KOPT-K1 (cell line): Measurements from ENCODE around the gene ZNF12.

ENCODE experiments used
- H3K27ac ChIP-seq: fragments of 200-600 bp; sonication (generic); 2 replicates; pipeline ENCODE4 v1.5.1; 2016; ENCODE audit warnings: antibody characterized with exemption, mild to moderate bottlenecking, low read depth, low read length; ENCODE audit not compliant: poor library complexity, severe bottlenecking
- H3K36me3 ChIP-seq: fragments of 200-600 bp; sonication (generic); 2 replicates; pipeline ENCODE4 v1.5.1; 2017; ENCODE audit warnings: antibody characterized with exemption, mild to moderate bottlenecking, low read length, moderate library complexity; ENCODE audit not compliant: insufficient read depth
- H3K9me3 ChIP-seq: fragments of 200-600 bp; sonication (generic); 2 replicates; pipeline ENCODE4 v1.5.1; 2017; ENCODE audit warnings: antibody characterized with exemption, low read length, mild to moderate bottlenecking; ENCODE audit not compliant: insufficient read depth, poor library complexity, severe bottlenecking

ZNF12 gene

DNA sequence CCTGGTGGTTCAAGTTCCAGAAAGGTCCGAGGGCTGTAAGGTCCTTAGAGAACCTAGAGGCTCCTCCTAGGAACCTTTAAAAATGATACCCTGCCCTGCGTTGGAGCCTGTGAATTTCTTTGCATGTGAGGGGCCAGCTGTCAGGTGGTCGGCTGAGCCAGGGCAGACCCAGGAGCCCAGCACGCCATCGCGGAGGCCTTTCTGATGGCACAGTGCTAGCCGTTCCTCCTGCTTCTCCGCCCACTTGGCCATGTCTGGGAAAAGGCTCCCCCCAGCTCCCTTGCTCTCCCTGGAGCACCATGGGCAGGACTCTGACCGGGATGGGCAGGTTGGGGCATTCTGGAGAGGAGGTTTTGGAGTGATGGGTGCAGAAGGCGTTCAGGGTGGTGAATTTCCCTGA lies 62.0 kb downstream of the ZNF12 start:
- Histone ChIP-seq H3K27ac (no peak overlapping the region), H3K36me3 (peaks cover 98% of the 10 kb centered on the region), H3K9me3 (peaks cover 13% of the 10 kb centered on the region)

GRCh38 chr7:6643915-6644625 lies 62.7 kb downstream of the ZNF12 start:
- Histone ChIP-seq H3K36me3 (peaks cover 98% of the 10 kb centered on the region), H3K9me3 (peaks cover 6% of the 10 kb centered on the region), H3K27ac (no peak overlapping the region)

- H3K36me3 ChIP-seq: peaks cover 91% of the 10 kb centered on the region
- H3K27ac ChIP-seq: no peak overlapping the region
- H3K9me3 ChIP-seq: no peaks in the 10 kb centered on the region
These were observed 63.7 kb downstream of the ZNF12 start for GRCh38 chr7:6642861-6643640.

GRCh38 chr7:6642239-6642839 lies 64.4 kb downstream of the ZNF12 start:
- H3K36me3 ChIP-seq: peaks cover 83% of the 10 kb centered on the region
- no peak overlapping the region for H3K27ac ChIP-seq
- H3K9me3 ChIP-seq: no peaks in the 10 kb centered on the region

GRCh38 chr7:6641305-6642035 lies 65.3 kb downstream of the ZNF12 start:
- Histone ChIP-seq H3K27ac (no peak overlapping the region), H3K36me3 (peaks cover 75% of the 10 kb centered on the region), H3K9me3 (no peaks in the 10 kb centered on the region)

GRCh38 chr7:6640246-6640721 lies 66.5 kb downstream of the ZNF12 start:
- Histone ChIP-seq H3K36me3 (peaks cover 65% of the 10 kb centered on the region), H3K9me3 (no peaks in the 10 kb centered on the region), H3K27ac (no peak overlapping the region)

GRCh38 chr7:6639627-6640026 lies 67.1 kb downstream of the ZNF12 start:
- H3K27ac ChIP-seq: no peak overlapping the region
- peaks cover 58% of the 10 kb centered on the region for H3K36me3 ChIP-seq
- H3K9me3 ChIP-seq: no peaks in the 10 kb centered on the region

DNA sequence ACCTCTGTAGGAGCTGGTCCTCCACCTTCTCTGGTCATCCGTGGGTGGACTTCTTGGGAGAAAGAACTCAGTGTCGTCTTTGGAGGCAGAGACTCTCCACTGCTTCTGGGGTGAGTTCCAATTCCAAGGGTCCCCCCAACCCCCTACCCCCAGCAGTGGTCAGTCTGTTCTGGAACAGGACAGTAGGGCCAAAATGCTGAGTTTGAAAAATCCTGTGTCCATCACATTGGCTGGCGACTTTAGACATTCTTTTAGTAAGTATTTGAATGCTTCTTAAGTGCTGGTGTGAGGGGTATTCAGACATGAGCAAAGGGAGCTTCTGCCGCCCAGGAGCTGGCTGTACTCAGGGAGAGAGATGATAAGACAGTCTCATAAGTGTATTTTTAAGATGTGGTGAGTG lies 67.7 kb downstream of the ZNF12 start:
- no peaks in the 10 kb centered on the region for H3K9me3 ChIP-seq
- H3K36me3 ChIP-seq: peaks cover 52% of the 10 kb centered on the region
- H3K27ac ChIP-seq: no peak overlapping the region
